Sigmoid colon (tissue), 7 donors: ENCODE results near the gene USH2A. TPM values are rescaled to one million over a fixed set of nuclear protein-coding genes. Genes with fewer than 3 reads are reported as not detected.

ENCODE experiments used
- DNase-seq: peaks from one replicate; pipeline ENCODE4 v3.0.0-alpha.2; 2019
- H3K27ac ChIP-seq, 4 donors: fragments of 200-600 bp; sonication (generic); one replicate each; pipeline ENCODE4 v1.5.1; 2016 to 2019; ENCODE audit warnings: mild to moderate bottlenecking in 1 of 4
- H3K27me3 ChIP-seq, 3 donors: fragments of 200-600 bp; sonication (generic); one replicate each; pipeline ENCODE4 v1.5.1; 2019; ENCODE audit warnings: mild to moderate bottlenecking in 1 of 3
- H3K36me3 ChIP-seq, 4 donors: fragments of 200-600 bp; sonication (generic); one replicate each; pipeline ENCODE4 v1.5.1; 2016 to 2019
- H3K4me1 ChIP-seq, 4 donors: fragments of 200-600 bp; sonication (generic); one replicate each; pipeline ENCODE4 v1.5.1; 2017 to 2019
- H3K4me3 ChIP-seq, 4 donors: fragments of 200-600 bp; sonication (generic); one replicate each; pipeline ENCODE4 v1.5.1; 2017 to 2019; ENCODE audit warnings: mild to moderate bottlenecking in 2 of 4, moderate library complexity in 1 of 4
- H3K9me3 ChIP-seq, 4 donors: fragments of 200-600 bp in 3 of 4; sonication (generic) in 3 of 4; one replicate each; pipeline versions ENCODE4 v1.5.1 to v1.6.1; 2013 to 2019
- EP300 ChIP-seq, 4 donors: sonication (generic); formaldehyde crosslinking; IDR thresholded peaks; one replicate each; pipeline ENCODE4 v1.6.1; 2017; ENCODE audit warnings: antibody characterized with exemption in 4 of 4
- POLR2A ChIP-seq, 2 donors: fragments of 450-650 bp; IDR thresholded peaks; one replicate each; pipeline ENCODE4 v1.6.1; 2016; ENCODE audit warnings: antibody characterized with exemption in 2 of 2, mild to moderate bottlenecking in 2 of 2, moderate library complexity in 2 of 2
- POLR2AphosphoS5 ChIP-seq, 4 donors: sonication (generic); formaldehyde crosslinking; IDR thresholded peaks; one replicate each; pipeline ENCODE4 v1.6.1; 2017; ENCODE audit warnings: antibody characterized with exemption in 4 of 4
- WGBS, 2 donors: extraction: QIAGEN DNeasy Blood & Tissue Kit; methylation state at CpG; one replicate each; pipeline ENCODE4 v1.1.7; 2013; 5-methylcytosine and 5-hydroxymethylcytosine counted together
- intact Hi-C: fragments of 100-400 bp; cut with DNase I; formaldehyde crosslinking; loops from one replicate; pipeline ENCODE4 v1.15.1; 2023
- polyA plus RNA-seq, 3 donors: library from polyadenylated mRNA; stranded (reverse); fragments of 200-250 nt; gene quantifications; one replicate each; pipeline ENCODE4 v1.2.3, GENCODE V29; 2013
- total RNA-seq, 4 donors: library from RNA; depleted of rRNA; stranded (reverse); fragments of >200 nt; gene quantifications; one replicate each; pipeline ENCODE4 v1.1.0, GENCODE V29; 2016
- TF ChIP-seq, protein P1 (sequence below), 4 experiments: fragments of 450-650 bp in 3 of 4; fragments of 200-600 bp in 1 of 4; IDR thresholded peaks; one replicate each; pipeline ENCODE4 v1.5.1; 2016 to 2019; ENCODE audit warnings: antibody characterized with exemption in 4 of 4, mild to moderate bottlenecking in 3 of 4, moderate library complexity in 2 of 4
- donor health status: healthy with polysubstance abuse.
- donor health status: Bipolar disorder and iron deficiency.
- donor health status: healthy.

USH2A gene
- total and polyA plus RNA-seq, 7 donors = under 0.01 TPM; not detected in 6

DNA sequence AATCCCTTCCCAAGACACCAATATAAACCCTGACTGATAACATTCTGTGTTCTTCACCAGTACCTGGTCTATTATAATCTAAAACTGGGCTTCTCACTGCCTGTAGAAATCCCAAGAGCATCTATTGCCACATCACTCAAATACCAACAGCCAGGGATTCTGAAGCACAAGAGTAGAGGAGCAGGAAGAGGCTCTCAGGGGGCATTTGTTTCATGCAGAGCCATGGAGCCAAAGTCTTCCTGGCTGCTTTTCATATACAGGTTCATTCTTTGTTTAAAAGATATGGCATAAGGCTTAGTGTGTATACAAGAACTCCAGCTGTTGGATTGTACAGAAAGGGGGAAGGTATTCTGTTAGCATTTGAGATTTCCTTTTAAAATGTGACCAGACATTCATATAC lies 38.2 kb upstream of the USH2A start:
- intact Hi-C loops = no loop called here
- TF ChIP-seq EP300 (IDR thresholded peaks at IDR 0.05) (no peak), POLR2AphosphoS5 (IDR thresholded peaks at IDR 0.05) (no peak), POLR2A (IDR thresholded peaks at IDR 0.05) (no peak)
- TF ChIP-seq, protein P1, sequence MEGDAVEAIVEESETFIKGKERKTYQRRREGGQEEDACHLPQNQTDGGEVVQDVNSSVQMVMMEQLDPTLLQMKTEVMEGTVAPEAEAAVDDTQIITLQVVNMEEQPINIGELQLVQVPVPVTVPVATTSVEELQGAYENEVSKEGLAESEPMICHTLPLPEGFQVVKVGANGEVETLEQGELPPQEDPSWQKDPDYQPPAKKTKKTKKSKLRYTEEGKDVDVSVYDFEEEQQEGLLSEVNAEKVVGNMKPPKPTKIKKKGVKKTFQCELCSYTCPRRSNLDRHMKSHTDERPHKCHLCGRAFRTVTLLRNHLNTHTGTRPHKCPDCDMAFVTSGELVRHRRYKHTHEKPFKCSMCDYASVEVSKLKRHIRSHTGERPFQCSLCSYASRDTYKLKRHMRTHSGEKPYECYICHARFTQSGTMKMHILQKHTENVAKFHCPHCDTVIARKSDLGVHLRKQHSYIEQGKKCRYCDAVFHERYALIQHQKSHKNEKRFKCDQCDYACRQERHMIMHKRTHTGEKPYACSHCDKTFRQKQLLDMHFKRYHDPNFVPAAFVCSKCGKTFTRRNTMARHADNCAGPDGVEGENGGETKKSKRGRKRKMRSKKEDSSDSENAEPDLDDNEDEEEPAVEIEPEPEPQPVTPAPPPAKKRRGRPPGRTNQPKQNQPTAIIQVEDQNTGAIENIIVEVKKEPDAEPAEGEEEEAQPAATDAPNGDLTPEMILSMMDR (IDR thresholded peaks at IDR 0.05) = no peak

DNA sequence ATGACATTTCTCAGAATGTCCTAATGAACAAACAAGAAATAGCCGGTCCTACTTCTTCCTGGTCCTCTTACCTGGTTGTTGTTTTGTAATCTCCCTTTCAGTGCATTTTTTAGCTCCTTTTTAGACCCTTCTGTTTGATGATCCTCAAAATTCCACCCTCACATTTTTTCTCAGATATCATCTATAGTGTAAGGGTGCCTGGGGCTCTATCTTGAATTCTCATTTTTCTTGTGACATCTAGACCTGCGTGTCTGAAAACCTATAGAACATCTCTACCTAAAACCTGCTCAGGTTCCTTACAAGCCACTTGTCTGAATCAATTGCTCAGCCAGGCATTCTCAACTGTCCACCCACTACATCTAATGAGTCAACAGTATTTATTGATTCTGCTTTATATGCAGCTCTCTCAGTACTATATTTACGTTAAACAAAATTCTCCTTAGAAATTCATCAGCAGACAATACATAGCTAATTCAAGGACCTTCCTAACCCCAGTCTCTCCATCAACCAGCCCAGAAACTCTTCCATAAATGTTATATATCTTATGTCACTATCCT lies 36.5 kb upstream of the USH2A start:
- TF ChIP-seq POLR2AphosphoS5 (IDR thresholded peaks at IDR 0.05) = no peak
- no peak for TF ChIP-seq EP300 (IDR thresholded peaks at IDR 0.05)
- TF ChIP-seq POLR2A (IDR thresholded peaks at IDR 0.05) = no peak
- TF ChIP-seq, protein P1 (IDR thresholded peaks at IDR 0.05) = no peak
- Histone ChIP-seq H3K4me3 (no peak overlapping the region), H3K36me3 (no peaks in the 10 kb centered on the region), H3K27ac (no peak overlapping the region), H3K27me3 (no peaks in the 10 kb centered on the region), H3K9me3 (no peaks in the 10 kb centered on the region), H3K4me1 (peaks cover 0 to 14% (median 0%) of the 10 kb centered on the region in 4 donors)
- intact Hi-C loops = no loop called here
- WGBS, 2 donors = 87 to 91% methylated on average over 3 of the region's 3 CpGs
- no peak for DNase-seq

More for the DNA sequence above, 38.2 kb upstream of the USH2A start:
- H3K36me3 ChIP-seq = no peaks in the 10 kb centered on the region
- no peak overlapping the region for H3K27ac ChIP-seq
- peaks cover 0 to 14% (median 0%) of the 10 kb centered on the region in 4 donors for H3K4me1 ChIP-seq
- no peaks in the 10 kb centered on the region for H3K9me3 ChIP-seq
- no peaks in the 10 kb centered on the region for H3K27me3 ChIP-seq
- DNase-seq = no peak
- no peak overlapping the region for H3K4me3 ChIP-seq

DNA sequence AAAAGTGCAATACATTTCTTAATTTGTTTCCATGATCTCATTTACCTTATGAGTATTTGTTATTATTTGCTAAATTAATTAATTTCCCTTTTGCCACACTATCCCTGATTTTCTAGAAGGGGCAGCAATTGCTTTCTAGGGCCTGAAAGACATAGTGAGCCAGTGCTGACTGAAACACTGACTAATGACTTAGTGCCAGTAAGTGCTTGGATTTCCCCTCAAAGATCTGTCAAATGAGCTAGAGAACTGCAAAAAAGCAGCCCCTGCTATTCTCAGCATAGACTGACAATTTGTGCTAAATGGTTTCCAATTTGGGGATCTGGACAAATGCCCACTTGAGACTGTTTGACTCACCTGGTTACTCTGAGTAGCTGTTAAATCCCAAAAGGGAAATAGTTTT lies 35.6 kb upstream of the USH2A start:
- TF ChIP-seq EP300 (IDR thresholded peaks at IDR 0.05) (no peak), POLR2AphosphoS5 (IDR thresholded peaks at IDR 0.05) (no peak), POLR2A (IDR thresholded peaks at IDR 0.05) (no peak)
- TF ChIP-seq, protein P1 (IDR thresholded peaks at IDR 0.05) = no peak
- no peaks in the 10 kb centered on the region for H3K27me3 ChIP-seq
- H3K36me3 ChIP-seq = no peaks in the 10 kb centered on the region
- peaks cover 0 to 14% (median 0%) of the 10 kb centered on the region in 4 donors for H3K4me1 ChIP-seq
- no peak overlapping the region for H3K4me3 ChIP-seq
- no peaks in the 10 kb centered on the region for H3K9me3 ChIP-seq
- H3K27ac ChIP-seq = no peak overlapping the region
- no peak for DNase-seq
- intact Hi-C loops = no loop called here

DNA sequence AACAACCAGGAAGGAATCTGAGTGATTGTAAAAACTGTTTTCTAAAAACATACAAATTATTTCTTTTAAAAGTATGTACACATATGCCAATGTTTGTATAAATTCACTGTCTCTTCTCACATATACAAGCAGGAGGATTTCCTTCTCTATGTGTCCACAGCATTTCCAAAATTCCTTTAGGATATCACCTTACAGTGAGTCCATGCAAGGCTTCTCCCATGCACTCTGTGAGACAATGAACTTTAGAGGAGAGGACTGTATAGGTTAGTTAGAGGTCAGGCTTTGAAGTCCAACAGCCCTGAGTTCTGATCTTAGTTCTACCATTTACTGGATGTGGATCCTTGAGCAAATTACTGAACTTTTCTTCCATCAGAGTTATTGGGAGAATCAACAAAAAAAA lies 34.1 kb upstream of the USH2A start:
- H3K4me1 ChIP-seq = peaks cover 0 to 9% (median 0%) of the 10 kb centered on the region in 4 donors
- intact Hi-C loops = no loop called here
- TF ChIP-seq POLR2AphosphoS5 (IDR thresholded peaks at IDR 0.05) (no peak), POLR2A (IDR thresholded peaks at IDR 0.05) (no peak), EP300 (IDR thresholded peaks at IDR 0.05) (no peak)
- TF ChIP-seq, protein P1 (IDR thresholded peaks at IDR 0.05) = no peak
- no peak overlapping the region for H3K27ac ChIP-seq
- H3K9me3 ChIP-seq = no peaks in the 10 kb centered on the region
- DNase-seq = no peak
- H3K27me3 ChIP-seq = no peaks in the 10 kb centered on the region
- no peak overlapping the region for H3K4me3 ChIP-seq
- H3K36me3 ChIP-seq = no peaks in the 10 kb centered on the region

DNA sequence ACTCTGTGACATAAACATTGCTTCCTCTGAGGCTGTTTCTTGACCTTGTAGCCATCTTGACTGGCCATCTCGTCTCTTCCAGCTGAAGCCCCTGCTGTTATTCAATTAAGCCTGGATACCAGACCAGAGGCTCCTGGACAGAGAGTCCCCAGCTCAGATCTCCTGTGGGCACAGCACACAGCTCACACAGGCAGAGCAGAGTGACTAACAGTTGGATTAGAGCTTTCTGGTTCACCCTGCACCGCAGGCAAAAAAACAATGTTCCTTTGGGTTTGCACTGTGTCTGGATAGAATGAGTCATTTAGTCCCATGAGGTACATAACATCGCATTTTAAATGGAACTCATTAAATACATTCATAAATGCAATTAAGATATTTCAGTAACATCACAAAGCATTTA lies 33.4 kb upstream of the USH2A start:
- no peak overlapping the region for H3K4me3 ChIP-seq
- 75 to 86% methylated on average over 3 of the region's 3 CpGs for WGBS, 2 donors
- TF ChIP-seq POLR2A (IDR thresholded peaks at IDR 0.05) = no peak
- no peak for TF ChIP-seq POLR2AphosphoS5 (IDR thresholded peaks at IDR 0.05)
- TF ChIP-seq, protein P1 (IDR thresholded peaks at IDR 0.05) = no peak
- TF ChIP-seq EP300 (IDR thresholded peaks at IDR 0.05) = no peak
- no peak overlapping the region for H3K27ac ChIP-seq
- no peak for DNase-seq
- no peaks in the 10 kb centered on the region for H3K27me3 ChIP-seq
- H3K9me3 ChIP-seq = no peaks in the 10 kb centered on the region
- peaks cover 0 to 2% (median 0%) of the 10 kb centered on the region in 4 donors for H3K4me1 ChIP-seq
- H3K36me3 ChIP-seq = no peaks in the 10 kb centered on the region
- intact Hi-C loops = no loop called here
